HFF-Myc (cell line): ENCODE measurements around the gene HRH4.

Experiments used
- DNase-seq: peaks from one replicate; pipeline ENCODE4 v3.0.0-alpha.2; 2011; ENCODE audit warnings: low read depth; ENCODE audit errors: extremely low read depth
- H3K4me3 ChIP-seq: replicated peaks from 2 replicates; pipeline ENCODE4 v1.5.1; 2011; ENCODE audit warnings: low read depth, mild to moderate bottlenecking, control low read depth, low read length
- CTCF ChIP-seq: IDR thresholded peaks from 2 replicates; pipeline ENCODE4 v1.5.1; 2012; ENCODE audit warnings: mild to moderate bottlenecking, low read depth, low read length, control low read depth; ENCODE audit errors: missing control alignments

The HRH4 gene

GRCh38 chr18:24460388-24460787 lies at the start of gene HRH4:
TSS of gene HRH4 (plus strand) at chr18:24460637. CDS start at chr18:24460729, 92 bp downstream.
- DNase-seq = no peak
- H3K4me3 ChIP-seq = no peak within 1 kb of the TSS
- no peak for TF ChIP-seq CTCF

DNA sequence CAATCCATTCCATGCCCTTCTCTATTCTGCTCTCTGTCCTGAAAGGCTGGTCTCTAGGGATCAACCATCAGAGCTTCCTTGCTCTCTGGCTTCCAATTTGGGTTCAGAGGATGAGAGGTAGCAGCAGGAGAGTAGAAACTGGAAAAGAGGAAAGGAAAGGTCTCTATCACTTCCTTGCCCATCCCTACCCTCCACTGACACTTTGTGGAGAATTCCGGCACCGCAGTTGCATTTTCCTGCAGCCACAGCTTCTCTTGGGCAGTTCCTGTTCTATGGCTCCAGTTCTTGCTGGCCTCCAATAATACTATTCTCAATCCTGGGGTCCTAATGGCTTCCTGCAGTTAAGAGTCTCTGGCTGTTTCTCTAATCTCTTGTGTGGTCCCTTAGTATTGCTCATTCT lies 47.3 kb upstream of the HRH4 start:
- H3K4me3 ChIP-seq = no peak overlapping the region
- peak; percentile 51 for TF ChIP-seq CTCF
- DNase-seq = no peak

DNA sequence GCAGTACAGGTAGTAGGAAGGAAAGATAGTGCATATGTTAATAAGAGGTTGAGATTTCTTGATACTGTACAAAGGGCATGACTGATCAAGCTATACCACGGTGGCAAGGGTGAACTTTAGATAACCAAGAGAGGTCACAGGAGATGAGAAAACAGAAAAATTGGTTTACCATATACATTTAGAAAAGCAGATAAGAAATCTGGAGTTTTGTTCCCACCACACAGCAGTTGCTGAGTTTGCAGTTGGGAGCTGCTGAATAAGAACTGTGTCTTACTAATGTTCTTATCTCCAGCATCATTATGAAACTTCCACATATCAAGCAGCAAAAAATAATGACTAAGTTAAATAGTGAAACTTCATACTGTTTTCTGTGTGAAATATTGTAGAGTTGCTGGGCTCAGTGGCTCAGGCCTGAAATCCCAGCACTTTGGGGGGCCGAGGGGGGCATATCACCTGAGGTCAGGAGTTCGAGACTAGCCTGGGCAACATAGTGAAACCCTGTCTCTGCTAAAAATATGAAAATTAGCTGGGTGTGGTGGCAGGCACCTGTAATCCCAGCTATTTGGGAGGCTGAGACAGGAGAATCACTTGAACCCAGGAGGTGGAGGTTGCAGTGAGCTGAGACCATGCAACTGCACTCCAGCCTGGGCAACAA lies 46.0 kb upstream of the HRH4 start:
- no peak for DNase-seq
- no peak overlapping the region for H3K4me3 ChIP-seq
- TF ChIP-seq CTCF = no peak

DNA sequence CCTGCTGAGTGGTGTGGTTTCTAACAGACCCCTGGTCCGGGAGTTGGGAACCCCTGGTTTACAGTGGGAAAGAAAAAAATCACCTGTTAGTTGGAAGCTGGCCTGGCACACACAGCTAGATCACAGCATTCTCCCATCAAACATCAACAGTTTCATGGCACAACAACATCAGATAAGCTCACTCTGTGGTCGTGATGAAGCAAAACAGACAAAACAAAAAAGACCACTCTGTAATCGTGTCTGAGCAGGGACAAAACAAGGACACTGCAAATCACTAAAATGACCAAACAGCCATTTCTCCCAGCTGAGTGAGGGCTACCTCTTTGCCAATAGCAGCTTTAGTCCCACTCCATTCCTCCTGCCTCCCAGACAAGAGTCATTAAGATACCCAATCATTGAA lies 43.0 kb upstream of the HRH4 start:
- no peak overlapping the region for H3K4me3 ChIP-seq
- no peak for DNase-seq
- no peak for TF ChIP-seq CTCF

- DNase-seq = no peak
- TF ChIP-seq CTCF = no peak
- no peak overlapping the region for H3K4me3 ChIP-seq
Measured at GRCh38 chr18:24420551-24420950, 39.9 kb upstream of the HRH4 start.

- DNase-seq = no peak
- no peak for TF ChIP-seq CTCF
- H3K4me3 ChIP-seq = no peak overlapping the region
Measured at GRCh38 chr18:24421831-24422230, 38.6 kb upstream of the HRH4 start.

- TF ChIP-seq CTCF = no peak
- DNase-seq = no peak
- peak overlapping the region; percentile 78 for H3K4me3 ChIP-seq
Measured at GRCh38 chr18:24426073-24426397, 34.4 kb upstream of the HRH4 start.
